GM19239 (cell line): ENCODE results near the gene DDX31.

Source experiments
- DNase-seq: peaks from one replicate; pipeline ENCODE4 v3.0.0; 2011; ENCODE audit warnings: low spot score; ENCODE audit not compliant: insufficient read length
- FAIRE-seq: peaks from 2 replicates; lab custom pipeline; 2011; peaks lifted over from hg19 to GRCh38; lab: Jason Lieb, UNC

DDX31 gene

GRCh38 chr9:132556235-132556634, 113.5 kb downstream of the DDX31 start:
- FAIRE-seq: no peak
- DNase-seq: no peak

- FAIRE-seq (no peak), DNase-seq (no peak)
Observed at GRCh38 chr9:132555528-132555927, 114.3 kb downstream of the DDX31 start.

- no peak for FAIRE-seq
- no peak for DNase-seq
Observed at GRCh38 chr9:132554755-132555154, 115.0 kb downstream of the DDX31 start.

- no peak for FAIRE-seq
Observed at GRCh38 chr9:132552041-132552440, 117.7 kb downstream of the DDX31 start.

GRCh38 chr9:132551556-132551955, 118.2 kb downstream of the DDX31 start:
- no peak for DNase-seq
- FAIRE-seq: no peak

More at GRCh38 chr9:132552041-132552440, 117.7 kb downstream of the DDX31 start:
- DNase-seq: no peak

- DNase-seq (no peak), FAIRE-seq (no peak)
Observed at GRCh38 chr9:132548751-132549640, 120.8 kb downstream of the DDX31 start.

- FAIRE-seq (no peak), DNase-seq (no peak)
Observed at GRCh38 chr9:132547976-132548730, 121.6 kb downstream of the DDX31 start.

GRCh38 chr9:132547436-132547835, 122.3 kb downstream of the DDX31 start:
- DNase-seq (no peak), FAIRE-seq (no peak)

GRCh38 chr9:132547052-132547431, 122.7 kb downstream of the DDX31 start:
- FAIRE-seq (no peak), DNase-seq (no peak)

- FAIRE-seq (no peak), DNase-seq (no peak)
Observed at GRCh38 chr9:132546148-132547051, 123.4 kb downstream of the DDX31 start.

GRCh38 chr9:132545578-132545977, 124.2 kb downstream of the DDX31 start:
- no peak for FAIRE-seq
- no peak for DNase-seq

- FAIRE-seq (no peak), DNase-seq (no peak)
Observed at GRCh38 chr9:132543960-132544359, 125.8 kb downstream of the DDX31 start.

GRCh38 chr9:132543251-132543650, 126.5 kb downstream of the DDX31 start:
- DNase-seq: no peak
- no peak for FAIRE-seq
